GDM1 (cell line): ENCODE data around the gene CCDC112.
"Not testable (repeated sequence)": the region's sequence is repeated elsewhere in the genome, so short reads cannot be mapped to it uniquely, and the experiment has no call there.

Experiments
- DNase-seq: peaks from one replicate; lab custom pipeline; 2025; lab: John Stamatoyannopoulos, UW

CCDC112 gene, protein sequence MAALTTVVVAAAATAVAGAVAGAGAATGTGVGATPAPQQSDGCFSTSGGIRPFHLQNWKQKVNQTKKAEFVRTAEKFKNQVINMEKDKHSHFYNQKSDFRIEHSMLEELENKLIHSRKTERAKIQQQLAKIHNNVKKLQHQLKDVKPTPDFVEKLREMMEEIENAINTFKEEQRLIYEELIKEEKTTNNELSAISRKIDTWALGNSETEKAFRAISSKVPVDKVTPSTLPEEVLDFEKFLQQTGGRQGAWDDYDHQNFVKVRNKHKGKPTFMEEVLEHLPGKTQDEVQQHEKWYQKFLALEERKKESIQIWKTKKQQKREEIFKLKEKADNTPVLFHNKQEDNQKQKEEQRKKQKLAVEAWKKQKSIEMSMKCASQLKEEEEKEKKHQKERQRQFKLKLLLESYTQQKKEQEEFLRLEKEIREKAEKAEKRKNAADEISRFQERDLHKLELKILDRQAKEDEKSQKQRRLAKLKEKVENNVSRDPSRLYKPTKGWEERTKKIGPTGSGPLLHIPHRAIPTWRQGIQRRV

GRCh38 chr5:115296124-115297022, at the start of gene CCDC112:
CCDC112 (minus strand) TSS chr5:115296654; CDS start chr5:115296543, 111 bp downstream.
- peak; percentile 69 for DNase-seq

DNA sequence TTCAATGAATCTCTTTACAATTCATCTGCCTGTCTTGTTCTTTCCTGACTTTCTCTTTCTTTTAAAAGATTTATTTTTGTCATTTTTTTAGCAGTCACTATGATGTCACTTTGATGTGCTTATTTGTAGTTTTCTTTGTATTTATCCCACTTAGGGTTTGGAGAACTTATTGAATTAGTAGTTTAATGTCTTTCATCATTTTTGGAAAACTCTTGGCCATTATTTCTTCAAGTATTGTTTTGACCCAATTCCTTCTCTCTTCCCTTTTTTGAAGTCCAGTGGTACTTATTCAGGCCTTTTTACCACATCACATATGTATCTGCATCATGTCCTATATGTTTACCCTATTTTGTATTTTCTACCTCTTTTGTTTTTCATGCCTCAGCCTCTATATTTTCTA, 48.9 kb upstream of the CCDC112 start:
- DNase-seq, result no peak

GRCh38 chr5:115343855-115344254, 47.4 kb upstream of the CCDC112 start:
- DNase-seq, result no peak

DNA sequence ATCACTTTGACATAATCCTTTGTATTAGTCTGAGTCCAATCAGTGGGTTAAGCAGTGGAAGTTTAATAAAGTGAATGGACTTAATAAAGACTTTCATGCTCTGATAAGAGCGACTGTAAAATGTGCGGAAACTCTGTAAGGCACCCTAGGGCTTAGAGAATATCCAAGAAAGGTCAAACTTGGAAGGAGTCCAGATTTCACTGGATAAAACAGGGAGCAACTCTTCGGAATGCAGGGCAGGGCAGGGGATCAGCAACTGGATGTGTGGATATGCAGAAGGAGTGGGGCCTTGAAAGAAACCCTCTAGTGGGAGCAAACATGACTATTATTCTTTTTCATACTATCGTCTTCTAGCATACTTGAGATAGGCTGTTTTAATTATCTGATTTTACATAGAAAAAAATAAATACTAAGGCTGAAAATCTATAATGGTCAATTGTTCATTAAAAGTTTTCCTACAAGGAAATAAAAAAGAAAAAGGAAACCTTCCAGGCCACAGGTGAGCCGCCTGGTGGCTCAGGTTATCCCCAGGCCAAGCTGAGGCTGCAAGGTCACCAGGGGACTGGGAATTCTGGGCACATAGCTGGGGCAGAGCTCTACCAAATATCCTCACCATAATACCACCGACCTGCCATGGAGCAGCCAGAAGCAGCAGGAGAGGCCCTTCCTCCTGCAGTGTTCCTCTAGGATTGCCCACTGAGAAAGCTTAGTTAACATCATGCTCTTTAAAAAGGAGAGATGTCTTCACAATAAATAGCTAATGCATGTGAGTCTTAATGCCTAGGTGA, 46.3 kb upstream of the CCDC112 start:
- DNase-seq, result no peak

DNA sequence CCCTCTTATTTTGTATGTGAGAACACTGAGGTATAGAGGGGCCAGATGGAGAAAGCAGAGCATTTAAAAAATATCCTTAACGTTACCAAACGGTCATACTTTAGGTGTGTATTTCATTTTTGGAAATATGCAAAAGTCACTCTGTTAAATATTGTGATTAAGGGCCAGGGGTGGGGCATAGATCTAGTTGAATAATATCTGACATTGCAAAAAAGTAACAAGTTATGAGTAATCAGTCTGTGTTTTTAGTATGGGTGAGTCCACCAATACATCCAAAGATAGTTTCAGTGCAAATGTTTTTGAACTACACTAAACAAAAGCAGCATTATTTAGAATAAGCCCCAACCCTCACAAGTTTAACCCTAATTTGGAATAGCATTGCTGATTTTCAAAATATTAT, 45.3 kb upstream of the CCDC112 start:
- DNase-seq, result no peak

DNA sequence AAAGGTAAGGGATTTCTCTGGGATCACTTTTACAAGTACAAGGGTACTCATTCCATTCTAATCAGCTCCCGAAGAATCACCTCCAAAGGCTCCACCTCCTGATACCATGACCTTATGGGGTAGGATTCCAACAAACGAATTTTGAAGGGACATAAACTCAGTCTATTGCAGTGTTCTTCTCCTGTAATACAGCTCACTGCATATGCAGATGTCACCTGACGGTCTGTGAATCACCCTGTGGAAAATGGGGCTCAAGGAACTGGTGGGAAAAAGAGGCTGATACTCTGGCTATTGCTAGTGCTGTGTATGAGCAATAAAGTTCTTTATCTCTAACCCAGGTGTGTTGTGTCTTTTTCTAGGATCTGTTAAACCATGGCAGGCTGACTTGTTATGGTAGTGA, 42.4 kb upstream of the CCDC112 start:
- no peak for DNase-seq

DNA sequence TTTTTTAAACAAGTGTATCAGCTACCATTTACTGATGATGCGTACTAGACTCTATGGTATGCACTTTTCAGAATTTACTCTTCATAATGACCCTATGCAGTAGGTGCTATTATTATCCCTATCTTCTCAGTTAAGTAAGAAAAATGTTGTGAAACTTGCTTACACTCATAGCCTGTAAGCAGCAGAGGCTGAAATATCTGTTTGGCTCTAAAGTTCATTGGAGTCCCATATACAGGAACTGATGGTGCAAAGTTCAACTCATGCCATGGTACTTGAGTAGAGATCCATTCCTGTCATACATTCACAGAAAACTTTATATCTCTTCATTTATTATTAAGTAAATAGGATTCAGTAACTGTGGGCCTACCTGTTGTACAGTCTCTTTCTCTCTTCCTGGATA, 41.4 kb upstream of the CCDC112 start:
- DNase-seq, result no peak

GRCh38 chr5:115336964-115337363, 40.5 kb upstream of the CCDC112 start:
- no peak for DNase-seq

DNA sequence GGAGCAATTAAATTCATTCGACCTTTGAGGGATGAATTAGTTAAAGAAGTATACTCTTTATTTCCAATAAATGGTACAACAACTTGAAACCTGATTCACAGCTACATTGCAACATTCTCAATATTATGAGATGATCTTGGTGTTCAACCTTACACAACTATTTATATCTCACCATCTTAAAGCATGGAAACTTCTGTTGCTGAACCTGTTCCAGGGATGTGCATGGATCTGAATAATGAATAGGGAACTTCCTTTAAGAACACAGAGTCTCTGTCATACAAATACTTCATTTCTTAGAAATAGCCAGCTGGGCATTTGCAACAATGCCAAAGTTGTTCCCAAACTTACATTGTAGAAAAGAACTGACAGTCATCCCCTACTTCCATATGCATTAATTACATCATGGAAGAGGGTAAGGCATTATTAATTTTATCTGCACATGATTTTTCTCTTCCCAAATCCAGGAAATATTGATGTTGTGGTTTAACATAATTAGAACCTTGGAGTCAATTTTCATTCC, 39.8 kb upstream of the CCDC112 start:
- no peak for DNase-seq

GRCh38 chr5:115335301-115335700, 38.8 kb upstream of the CCDC112 start:
- DNase-seq, result no peak

DNA sequence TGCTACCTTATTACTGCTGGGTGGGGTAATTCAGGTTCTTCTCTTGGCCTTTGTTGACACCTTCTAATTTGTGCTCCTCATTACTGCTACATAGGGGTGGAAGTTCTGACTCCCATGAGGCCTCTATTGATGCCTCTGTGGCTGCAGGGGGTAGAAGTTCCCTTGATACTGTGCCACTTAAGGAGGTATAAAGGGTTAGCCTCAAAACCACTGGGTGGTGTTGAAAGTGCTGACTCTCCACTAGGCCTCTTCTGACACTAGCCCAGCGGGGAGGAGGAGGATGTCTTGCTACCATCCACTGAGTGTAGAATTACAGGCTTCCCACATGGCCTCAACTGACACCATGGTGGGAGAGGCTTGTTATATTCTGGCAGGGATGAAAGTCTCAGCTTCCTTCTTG, 36.7 kb upstream of the CCDC112 start:
- no peak for DNase-seq

- no peak for DNase-seq
These were observed 34.4 kb upstream of the CCDC112 start for GRCh38 chr5:115330830-115331229.

GRCh38 chr5:115329475-115329874, 33.0 kb upstream of the CCDC112 start:
- DNase-seq, result no peak

DNA sequence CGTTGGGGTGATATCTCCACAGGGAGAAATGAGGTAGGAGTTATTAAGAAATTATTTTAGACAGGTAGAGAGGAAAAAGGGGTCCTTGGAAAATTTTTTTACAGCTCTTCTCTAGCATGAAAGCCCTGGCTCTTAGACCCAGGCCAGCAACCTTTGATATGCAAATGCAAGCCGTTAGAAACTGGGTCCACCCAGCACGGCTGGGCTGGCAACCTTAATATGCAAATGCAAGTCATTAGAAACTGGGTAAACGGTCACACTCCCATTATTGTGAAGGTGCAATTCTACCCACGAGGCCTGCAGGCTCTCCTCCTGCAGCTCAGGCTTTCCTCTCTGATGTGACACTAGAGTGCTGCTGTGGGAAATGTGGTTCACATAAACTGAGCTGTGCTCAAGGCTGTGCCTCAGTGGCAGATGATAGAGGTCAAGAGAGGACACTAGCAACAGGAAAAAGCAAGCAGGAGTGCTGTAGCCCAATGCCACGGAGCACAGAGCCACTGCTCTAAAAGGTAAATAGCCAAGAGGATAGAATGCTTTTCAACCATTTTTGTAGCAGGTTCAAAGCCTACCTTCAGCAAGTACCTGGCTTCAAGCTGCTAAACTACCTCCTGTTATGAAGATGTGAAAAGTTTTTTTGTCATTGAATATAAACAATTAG, 32.3 kb upstream of the CCDC112 start:
- DNase-seq, result not testable (repeated sequence)

- no peak for DNase-seq
These were observed 29.0 kb upstream of the CCDC112 start for GRCh38 chr5:115325296-115325959.

DNA sequence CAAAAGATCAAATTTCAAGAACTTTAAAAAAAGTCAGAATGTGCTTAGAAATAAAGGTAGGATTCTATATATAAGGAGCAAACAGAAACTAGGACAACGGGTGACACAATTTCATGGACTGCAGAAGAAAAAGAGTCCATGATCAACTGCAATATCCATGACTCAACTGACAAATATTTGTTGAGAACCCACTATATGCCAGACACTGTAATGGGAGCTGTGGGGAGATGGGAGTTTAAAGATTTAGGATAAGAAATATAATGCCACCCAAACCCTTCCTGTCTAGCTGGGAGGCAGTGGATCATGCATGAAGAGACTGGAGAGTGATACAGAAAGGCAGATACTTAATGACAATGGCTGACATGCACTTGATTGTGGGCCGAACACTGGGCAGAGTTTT, 27.6 kb upstream of the CCDC112 start:
- DNase-seq, result no peak

DNA sequence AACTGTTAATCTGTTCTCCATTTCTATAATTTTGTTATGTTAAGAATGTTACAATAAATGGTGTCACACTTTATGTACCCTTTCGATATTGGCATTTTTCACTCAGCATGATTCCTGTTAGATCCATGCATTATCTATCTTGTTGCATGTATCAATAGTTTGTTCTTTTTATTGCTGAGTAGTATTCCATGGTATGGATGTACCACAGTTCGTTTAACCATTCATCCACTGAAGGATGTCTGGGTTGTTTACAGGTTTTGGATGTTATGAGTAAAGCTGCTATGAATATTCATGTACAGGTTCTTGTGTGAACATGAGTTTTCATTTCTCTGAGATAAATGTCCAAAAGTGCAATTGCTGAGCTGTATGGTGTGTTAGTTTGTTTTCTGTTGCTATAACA, 26.3 kb upstream of the CCDC112 start:
- DNase-seq, result no peak

DNA sequence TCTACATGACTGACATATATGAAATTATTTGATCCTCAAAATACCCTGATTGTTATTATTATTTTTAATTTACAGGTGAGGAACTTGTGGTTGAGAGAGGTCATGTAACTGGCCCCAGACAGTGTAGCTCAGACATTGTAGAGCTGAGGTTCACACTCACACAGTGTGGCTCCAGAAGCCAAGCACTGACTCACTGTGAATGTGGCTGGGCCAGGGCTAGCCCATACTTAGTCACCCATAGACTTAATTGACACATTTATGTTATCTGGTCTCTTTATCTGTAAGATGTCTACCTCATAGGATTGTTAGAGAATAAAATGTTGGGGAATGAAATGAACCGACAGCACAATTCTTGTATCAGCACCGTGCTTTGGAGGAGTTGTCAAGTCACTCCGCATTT, 24.9 kb upstream of the CCDC112 start:
- DNase-seq, result no peak

GRCh38 chr5:115320515-115320914, 24.1 kb upstream of the CCDC112 start:
- DNase-seq, result no peak

- DNase-seq, result no peak
These were observed 23.6 kb upstream of the CCDC112 start for GRCh38 chr5:115320006-115320405.

GRCh38 chr5:115319007-115319406, 22.6 kb upstream of the CCDC112 start:
- DNase-seq, result no peak
